HepG2 (cell line): ENCODE data around the gene FSHR. TPM values are rescaled to one million over a fixed set of nuclear protein-coding genes. Genes with fewer than 3 reads are reported as not detected.

Source experiments
- ATAC-seq: fragments of 200-7000 bp; cut with Tn5 transposase; 3 replicates; pipeline ENCODE4 v1.9.1; 2020; ENCODE audit warnings: mild to moderate bottlenecking, moderate library complexity
- BruUV-seq: library from RNA; stranded (reverse); fragments of 400-500 nt; replicated peaks from 2 replicates; lab custom pipeline; 2021; lab: Mats Ljungman, UMichigan
- CTCF ChIA-PET: fragments of 300-600 bp; formaldehyde crosslinking; extraction: SDS; loops from one replicate; lab custom pipeline; 2021; ENCODE audit warnings: low total read pairs, inconsistent platforms, low intra/inter-chr PET ratio; lab: Yijun Ruan, JAX
- POLR2A ChIA-PET: fragments of 350-600 bp; sonication (Branson Sonifier 250); formaldehyde crosslinking; loops from one replicate; lab custom pipeline; 2020; ENCODE audit warnings: antibody characterized with exemption, inconsistent platforms; lab: Yijun Ruan, JAX
- DNase-seq: peaks from one replicate; pipeline ENCODE4 v3.0.0-alpha.2; 2015; ENCODE audit warnings: low spot score
- FAIRE-seq: peaks from 3 replicates; lab custom pipeline; 2011; peaks lifted over from hg19 to GRCh38; lab: Jason Lieb, UNC
- H2AFZ ChIP-seq: one replicate; pipeline ENCODE4 v1.6.1; 2011; ENCODE audit warnings: low read length, inconsistent platforms
- H3K27ac ChIP-seq: fragments of 300-600 bp; 3 replicates; pipeline ENCODE4 v1.8.0; 2011; ENCODE audit warnings: mixed run types, mild to moderate bottlenecking, mixed read lengths, low read length, inconsistent platforms; ENCODE audit not compliant: insufficient read depth; ENCODE audit errors: extremely low read length
- H3K27me3 ChIP-seq, 2 experiments: fragments of 200-600 bp in 1 of 2; 2 replicates in 1 of 2; 3 replicates in 1 of 2; pipeline versions ENCODE4 v1.6.0 to v1.8.0; 2011; ENCODE audit warnings: low read length in 2 of 2, mild to moderate bottlenecking in 2 of 2, moderate library complexity in 2 of 2, inconsistent platforms in 1 of 2; ENCODE audit not compliant: insufficient read depth in 2 of 2, control insufficient read depth in 1 of 2
- H3K36me3 ChIP-seq, 2 experiments: fragments of 200-600 bp in 1 of 2; replicated peaks in 1 of 2; 2 replicates in 1 of 2; 3 replicates in 1 of 2; pipeline versions ENCODE4 v1.5.1 to v1.8.0; 2011; ENCODE audit warnings: low read length in 2 of 2, inconsistent platforms in 1 of 2; ENCODE audit not compliant: insufficient read depth in 2 of 2, control insufficient read depth in 1 of 2
- H3K4me1 ChIP-seq: 2 replicates; pipeline ENCODE4 v1.5.1; 2012; ENCODE audit warnings: low read length, inconsistent platforms; ENCODE audit not compliant: insufficient read depth
- H3K4me2 ChIP-seq: 2 replicates; pipeline ENCODE4 v1.6.0; 2011; ENCODE audit warnings: low read depth, low read length, inconsistent platforms
- H3K4me3 ChIP-seq, 3 experiments: fragments of 200-600 bp in 1 of 3; sonication (generic), shearing (Covaris generic) in 1 of 3; replicated peaks in 1 of 3; 2 replicates each; pipeline ENCODE4 v1.5.1; 2011 to 2016; ENCODE audit warnings: low read length in 3 of 3, inconsistent platforms in 2 of 3, low read depth in 2 of 3, mild to moderate bottlenecking in 2 of 3, control low read depth in 1 of 3, mixed read lengths in 1 of 3; ENCODE audit not compliant: insufficient read depth in 1 of 3
- H3K79me2 ChIP-seq: one replicate; pipeline ENCODE4 v1.6.1; 2011; ENCODE audit warnings: low read length, inconsistent platforms; ENCODE audit not compliant: insufficient read depth
- H3K9ac ChIP-seq: 2 replicates; pipeline ENCODE4 v1.6.0; 2011; ENCODE audit warnings: mild to moderate bottlenecking, low read depth, low read length, inconsistent platforms; ENCODE audit not compliant: insufficient read depth
- H3K9me3 ChIP-seq: 2 replicates; pipeline ENCODE4 v1.5.1; 2012; ENCODE audit warnings: mild to moderate bottlenecking, low read length
- H4K20me1 ChIP-seq: 2 replicates; pipeline ENCODE4 v1.6.0; 2011; ENCODE audit warnings: inconsistent platforms, mild to moderate bottlenecking, low read length, moderate library complexity; ENCODE audit not compliant: insufficient read depth
- ASH2L ChIP-seq: fragments of 300-600, 200-600 bp; sonication (generic); IDR thresholded peaks from 2 replicates; pipeline ENCODE4 v1.7.0; 2017; ENCODE audit warnings: low read depth, mild to moderate bottlenecking, moderate library complexity, mixed read lengths, low read length; ENCODE audit not compliant: insufficient read length
- CEBPG ChIP-seq: IDR thresholded peaks from 2 replicates; pipeline ENCODE4 v1.6.1; 2016
- KLF9 ChIP-seq: IDR thresholded peaks from 2 replicates; pipeline ENCODE4 v1.6.1; 2016; ENCODE audit warnings: low read depth
- MBD4 ChIP-seq: IDR thresholded peaks from 2 replicates; pipeline ENCODE4 v1.6.1; 2012; ENCODE audit warnings: low read length, inconsistent platforms, borderline replicate concordance
- MEIS1 ChIP-seq: sonication (generic); formaldehyde crosslinking; IDR thresholded peaks from 2 replicates; pipeline ENCODE4 v1.9.0; 2021; ENCODE audit warnings: mild to moderate bottlenecking, missing genetic modification reagents, moderate library complexity, borderline replicate concordance
- NCOA2 ChIP-seq: sonication (generic); formaldehyde crosslinking; IDR thresholded peaks from 2 replicates; pipeline ENCODE4 v1.8.0; 2022; ENCODE audit warnings: inconsistent platforms
- NFE2L1 ChIP-seq: sonication (generic); formaldehyde crosslinking; IDR thresholded peaks from 2 replicates; pipeline ENCODE4 v1.4.0; 2020; ENCODE audit warnings: missing genetic modification reagents, mild to moderate bottlenecking, borderline replicate concordance
- NFYC ChIP-seq: IDR thresholded peaks from 2 replicates; pipeline ENCODE4 v1.6.1; 2016; ENCODE audit warnings: missing genetic modification reagents, missing compliant biosample characterization
- PHF8 ChIP-seq: sonication (generic); formaldehyde crosslinking; IDR thresholded peaks from 2 replicates; pipeline ENCODE4 v1.5.0; 2020; ENCODE audit warnings: missing genetic modification reagents
- TBX2 ChIP-seq: sonication (generic); formaldehyde crosslinking; IDR thresholded peaks from 2 replicates; pipeline ENCODE4 v1.5.0; 2020; ENCODE audit warnings: missing genetic modification reagents, mild to moderate bottlenecking, borderline replicate concordance
- ZNF136 ChIP-seq: sonication (generic); formaldehyde crosslinking; IDR thresholded peaks from 2 replicates; pipeline ENCODE4 v1.8.1; 2022; ENCODE audit warnings: low read depth, mild to moderate bottlenecking, moderate library complexity, missing genetic modification reagents
- ZNF263 ChIP-seq: sonication (generic); formaldehyde crosslinking; IDR thresholded peaks from 2 replicates; pipeline ENCODE4 v1.4.0; 2020; ENCODE audit warnings: missing genetic modification reagents
- ZNF414 ChIP-seq: sonication (generic); formaldehyde crosslinking; IDR thresholded peaks from 2 replicates; pipeline ENCODE4 v1.5.0; 2020; ENCODE audit warnings: missing genetic modification reagents
- ZNF614 ChIP-seq: IDR thresholded peaks from 2 replicates; pipeline ENCODE4 v1.6.1; 2018; ENCODE audit warnings: missing biosample characterization, missing genetic modification reagents, inconsistent platforms, borderline replicate concordance
- WGBS: methylation state at CpG from one replicate; pipeline ENCODE4 v1.1.6; 2017; ENCODE audit warnings: low lambda C conversion rate; 5-methylcytosine and 5-hydroxymethylcytosine counted together
- in situ Hi-C: cut with HindIII; loops from 2 replicates; pipeline ENCODE4 v1.10.0; 2017; ENCODE audit warnings: low pct_unique_long_range_greater_than_20kb; ENCODE audit not compliant: extremely low pct_ligation_motif_present
- intact Hi-C: fragments of 100-400 bp; cut with micrococcal nuclease; formaldehyde crosslinking; loops from one replicate; pipeline ENCODE4 v1.10.0; 2022; ENCODE audit not compliant: unreplicated experiment
- polyA plus RNA-seq, 8 experiments: library from polyadenylated mRNA; depleted of rRNA in 3 of 8; stranded (reverse) in 7 of 8; unstranded in 1 of 8; fragments of >200 nt; fragmentation: Illumina TruSeq in 4 of 8; extraction: Trizol in 4 of 8; gene quantifications; 2 replicates each; pipeline versions ENCODE4 v1.2.1 to v1.2.3, GENCODE V29; 2011 to 2016; ENCODE audit warnings: low read depth in 4 of 8, missing spikeins in 1 of 8, mixed read lengths in 1 of 8; ENCODE audit not compliant: insufficient read depth in 1 of 8
- total RNA-seq, 5 experiments: library from RNA; depleted of rRNA; stranded (reverse); fragments of >200 nt; fragmentation: Illumina TruSeq; extraction: Trizol; gene quantifications; 2 replicates each; pipeline ENCODE4 v1.2.3, GENCODE V29; 2016; ENCODE audit warnings: low read depth in 1 of 5

FSHR gene
- total and polyA plus RNA-seq, 2 of the 13 experiments (the other 11 are each of a cell fraction or from before 2014, with no cell fraction given): not detected

GRCh38 chr2:49111456-49111855, 42.9 kb downstream of the FSHR start:
- in situ Hi-C loops: no loop called here
- BruUV-seq: no TSS peak
- no peak overlapping the region for H3K9ac ChIP-seq
- TF ChIP-seq NCOA2 (CRISPR knock-in tag): no peak
- no peak for TF ChIP-seq NFE2L1 (CRISPR knock-in tag)
- no peak for TF ChIP-seq PHF8 (CRISPR knock-in tag)
- TF ChIP-seq ZNF614: no peak
- no peak for TF ChIP-seq ZNF414 (CRISPR knock-in tag)
- TF ChIP-seq CEBPG (CRISPR knock-in tag): no peak
- TF ChIP-seq, all 625 proteins: peak for 0
- H3K4me2 ChIP-seq: no peak overlapping the region
- no peaks in the 10 kb centered on the region for H3K9me3 ChIP-seq
- H2AFZ ChIP-seq: no peak overlapping the region
- no peaks in the 10 kb centered on the region for H4K20me1 ChIP-seq
- H3K27me3 ChIP-seq: no peaks in the 10 kb centered on the region
- no peak for ATAC-seq
- no peaks in the 10 kb centered on the region for H3K4me1 ChIP-seq
- H3K4me3 ChIP-seq: no peak overlapping the region
- POLR2A ChIA-PET: no interaction called here
- H3K79me2 ChIP-seq: no peaks in the 10 kb centered on the region
- H3K27ac ChIP-seq: no peak overlapping the region
- DNase-seq: no peak
- H3K36me3 ChIP-seq: no peaks in the 10 kb centered on the region
- CTCF ChIA-PET: no interaction called here
- 22% methylated on average over 7 of the region's 7 CpGs for WGBS
- no peak for FAIRE-seq
- intact Hi-C loops: no loop called here

GRCh38 chr2:49111006-49111405, 43.3 kb downstream of the FSHR start:
- Histone ChIP-seq H3K27me3 (no peaks in the 10 kb centered on the region), H3K9me3 (no peaks in the 10 kb centered on the region), H3K4me1 (no peaks in the 10 kb centered on the region), H3K4me2 (no peak overlapping the region), H3K36me3 (no peaks in the 10 kb centered on the region), H3K4me3 (no peak overlapping the region), H3K27ac (no peak overlapping the region), H2AFZ (no peak overlapping the region), H4K20me1 (no peaks in the 10 kb centered on the region), H3K9ac (no peak overlapping the region), H3K79me2 (no peaks in the 10 kb centered on the region)
- intact Hi-C loops: no loop called here
- POLR2A ChIA-PET: no interaction called here
- FAIRE-seq: no peak
- WGBS: 1% methylated on average over 2 of the region's 2 CpGs
- no peak for ATAC-seq
- TF ChIP-seq TBX2 (CRISPR knock-in tag) (no peak), ZNF136 (CRISPR knock-in tag) (no peak), MEIS1 (CRISPR knock-in tag) (no peak), MBD4 (no peak), KLF9 (CRISPR knock-in tag) (no peak), NFYC (no peak), ASH2L (no peak), ZNF263 (CRISPR knock-in tag) (no peak)
- in situ Hi-C loops: no loop called here
- CTCF ChIA-PET: no interaction called here
- no peak for DNase-seq
- no TSS peak for BruUV-seq
